Measurements from ENCODE around the gene OLFM4. TPM values are rescaled to one million over a fixed set of nuclear protein-coding genes. Genes with fewer than 3 reads are reported as not detected.

OLFM4 gene
- polyA plus RNA-seq, 1 donor (not counting 4 experiments of a cell fraction or from before 2014, with no cell fraction given): not detected

DNA sequence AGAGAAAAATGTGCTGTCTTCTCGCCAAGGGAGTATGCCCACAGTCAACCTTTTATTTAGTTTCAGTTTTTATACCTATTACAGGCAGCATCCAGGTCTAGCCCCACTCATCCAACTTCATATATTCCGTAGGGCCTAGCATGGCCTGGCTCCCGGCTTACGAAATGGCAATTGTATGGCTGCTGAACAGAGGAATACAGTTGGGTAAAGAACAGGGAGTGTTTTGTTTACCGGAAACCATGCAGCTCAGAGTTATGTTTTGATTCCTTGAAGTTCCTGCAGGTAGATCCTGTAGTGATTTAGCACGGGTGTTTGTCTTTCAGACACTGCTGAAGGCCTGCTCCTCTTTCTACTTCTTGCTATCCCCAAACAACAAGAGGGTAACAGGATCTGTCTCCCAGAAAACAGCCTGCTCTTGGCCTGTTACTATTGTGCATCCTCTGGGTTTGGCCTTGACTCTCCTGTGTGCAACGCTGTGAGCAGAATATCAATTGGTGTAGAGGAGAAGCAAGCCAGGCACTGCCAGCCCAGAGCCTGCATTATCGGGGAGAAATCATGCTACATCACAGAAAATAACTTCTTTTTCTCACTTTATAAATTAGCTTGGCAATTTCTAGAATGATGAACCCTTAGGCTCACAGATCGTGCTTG is 32.4 kb downstream of the OLFM4 start:
- no peak overlapping the region for H3K4me2 ChIP-seq (ENCODE audit: control insufficient read depth, extremely low read depth, insufficient read depth, low read depth, low read length)
- FAIRE-seq (no peak), DNase-seq (ENCODE audit: low read depth, low spot score) (no peak)
- H3K27me3 ChIP-seq (ENCODE audit: control insufficient read depth, extremely low read depth, insufficient read depth, low read length): no peaks in the 10 kb centered on the region
- H3K36me3 ChIP-seq (ENCODE audit: control insufficient read depth in 2 of 2, extremely low read depth in 1 of 2, insufficient read depth in 2 of 2, low read length in 2 of 2): no peaks in the 10 kb centered on the region
- H3K4me1 ChIP-seq (ENCODE audit: control insufficient read depth, extremely low read depth, insufficient read depth, low read length): no peaks in the 10 kb centered on the region
- no peak overlapping the region for H2AFZ ChIP-seq (ENCODE audit: control insufficient read depth, low read length)
- no peaks in the 10 kb centered on the region for H3K79me2 ChIP-seq (ENCODE audit: control insufficient read depth, insufficient read depth, low read length)
- no peak for TF ChIP-seq EZH2 (IDR thresholded peaks at IDR 0.05; ENCODE audit: low read length)
- TF ChIP-seq, protein P1, sequence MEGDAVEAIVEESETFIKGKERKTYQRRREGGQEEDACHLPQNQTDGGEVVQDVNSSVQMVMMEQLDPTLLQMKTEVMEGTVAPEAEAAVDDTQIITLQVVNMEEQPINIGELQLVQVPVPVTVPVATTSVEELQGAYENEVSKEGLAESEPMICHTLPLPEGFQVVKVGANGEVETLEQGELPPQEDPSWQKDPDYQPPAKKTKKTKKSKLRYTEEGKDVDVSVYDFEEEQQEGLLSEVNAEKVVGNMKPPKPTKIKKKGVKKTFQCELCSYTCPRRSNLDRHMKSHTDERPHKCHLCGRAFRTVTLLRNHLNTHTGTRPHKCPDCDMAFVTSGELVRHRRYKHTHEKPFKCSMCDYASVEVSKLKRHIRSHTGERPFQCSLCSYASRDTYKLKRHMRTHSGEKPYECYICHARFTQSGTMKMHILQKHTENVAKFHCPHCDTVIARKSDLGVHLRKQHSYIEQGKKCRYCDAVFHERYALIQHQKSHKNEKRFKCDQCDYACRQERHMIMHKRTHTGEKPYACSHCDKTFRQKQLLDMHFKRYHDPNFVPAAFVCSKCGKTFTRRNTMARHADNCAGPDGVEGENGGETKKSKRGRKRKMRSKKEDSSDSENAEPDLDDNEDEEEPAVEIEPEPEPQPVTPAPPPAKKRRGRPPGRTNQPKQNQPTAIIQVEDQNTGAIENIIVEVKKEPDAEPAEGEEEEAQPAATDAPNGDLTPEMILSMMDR (optimal IDR thresholded peaks at IDR 0.05 in 1 of 3, IDR thresholded peaks at IDR 0.05 in 1 of 3, conservative IDR thresholded peaks at IDR 0.05 in 1 of 3; ENCODE audit: extremely low read depth in 1 of 3, insufficient read depth in 2 of 3, low read length in 3 of 3): no peak
- no peaks in the 10 kb centered on the region for H4K20me1 ChIP-seq (ENCODE audit: control insufficient read depth, extremely low read depth, insufficient read depth, low read length)
- H3K9ac ChIP-seq (ENCODE audit: control insufficient read depth, extremely low read depth, insufficient read depth, low read length): no peak overlapping the region
- H3K27ac ChIP-seq (ENCODE audit: control insufficient read depth, insufficient read depth, low read length): no peak overlapping the region
- dilution Hi-C loops (cut with MboI; ENCODE audit: extremely low pct_ligation_motif_present, low sequenced_read_pairs): no loop called here
- H3K9me1 ChIP-seq (ENCODE audit: control insufficient read depth, extremely low read depth, insufficient read depth, low read length): no peaks in the 10 kb centered on the region
- H3K4me3 ChIP-seq (ENCODE audit: control insufficient read depth in 2 of 3, extremely low read depth in 1 of 3, insufficient read depth in 2 of 3, low read depth in 1 of 3, low read length in 3 of 3): no peak overlapping the region
- no peaks in the 10 kb centered on the region for H3K9me3 ChIP-seq (ENCODE audit: control insufficient read depth, low read depth, low read length)

DNA sequence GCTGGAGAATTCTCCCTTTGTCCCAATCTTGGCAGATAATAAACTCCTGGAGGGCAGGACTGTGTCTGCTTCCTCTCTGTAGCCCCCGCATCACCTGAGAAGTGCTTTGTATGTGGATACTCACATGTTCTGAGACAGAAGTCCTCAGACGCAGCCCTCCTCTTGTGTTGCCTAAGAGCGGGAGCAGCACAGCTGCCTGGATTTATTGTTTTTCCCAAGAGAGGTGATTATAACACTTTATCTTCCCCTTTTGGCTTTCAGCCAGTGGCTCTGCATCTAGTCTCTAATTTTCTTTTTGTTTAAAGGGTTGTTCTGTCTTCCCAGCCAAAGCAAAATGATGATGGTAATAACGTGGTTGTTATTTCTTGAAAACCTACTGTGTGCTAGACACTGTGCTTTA is 36.1 kb downstream of the OLFM4 start:
- no peaks in the 10 kb centered on the region for H3K79me2 ChIP-seq (ENCODE audit: control insufficient read depth, insufficient read depth, low read length)
- H3K4me1 ChIP-seq (ENCODE audit: control insufficient read depth, extremely low read depth, insufficient read depth, low read length): no peaks in the 10 kb centered on the region
- no peak overlapping the region for H3K4me3 ChIP-seq (ENCODE audit: control insufficient read depth in 2 of 3, extremely low read depth in 1 of 3, insufficient read depth in 2 of 3, low read depth in 1 of 3, low read length in 3 of 3)
- H2AFZ ChIP-seq (ENCODE audit: control insufficient read depth, low read length): no peak overlapping the region
- no peak for DNase-seq (ENCODE audit: low read depth, low spot score)
- H3K9me1 ChIP-seq (ENCODE audit: control insufficient read depth, extremely low read depth, insufficient read depth, low read length): no peaks in the 10 kb centered on the region
- dilution Hi-C loops (cut with MboI; ENCODE audit: extremely low pct_ligation_motif_present, low sequenced_read_pairs): no loop called here
- H4K20me1 ChIP-seq (ENCODE audit: control insufficient read depth, extremely low read depth, insufficient read depth, low read length): no peaks in the 10 kb centered on the region
- no peak overlapping the region for H3K27ac ChIP-seq (ENCODE audit: control insufficient read depth, insufficient read depth, low read length)
- TF ChIP-seq, protein P1 (optimal IDR thresholded peaks at IDR 0.05 in 1 of 3, IDR thresholded peaks at IDR 0.05 in 1 of 3, conservative IDR thresholded peaks at IDR 0.05 in 1 of 3; ENCODE audit: extremely low read depth in 1 of 3, insufficient read depth in 2 of 3, low read length in 3 of 3): no peak
- TF ChIP-seq EZH2 (IDR thresholded peaks at IDR 0.05; ENCODE audit: low read length): no peak
- no peak for FAIRE-seq
- no peak overlapping the region for H3K9ac ChIP-seq (ENCODE audit: control insufficient read depth, extremely low read depth, insufficient read depth, low read length)
- H3K9me3 ChIP-seq (ENCODE audit: control insufficient read depth, low read depth, low read length): no peaks in the 10 kb centered on the region
- no peaks in the 10 kb centered on the region for H3K27me3 ChIP-seq (ENCODE audit: control insufficient read depth, extremely low read depth, insufficient read depth, low read length)
- H3K4me2 ChIP-seq (ENCODE audit: control insufficient read depth, extremely low read depth, insufficient read depth, low read depth, low read length): no peak overlapping the region
- no peaks in the 10 kb centered on the region for H3K36me3 ChIP-seq (ENCODE audit: control insufficient read depth in 2 of 2, extremely low read depth in 1 of 2, insufficient read depth in 2 of 2, low read length in 2 of 2)
